ENCODE data around the gene MARVELD2.
A peak's percentile ranks its signal among the peaks of the same experiment; 100 is the strongest.
"Not testable (repeated sequence)": the region's sequence is repeated elsewhere in the genome, so short reads cannot be mapped to it uniquely, and the experiment has no call there.

The MARVELD2 gene

GRCh38 chr5:69414885-69415583 lies at the start of gene MARVELD2:
Gene MARVELD2, plus strand, starts transcription at chr5:69415116. Its CDS starts 4,270 bp downstream, at chr5:69419386.
- peak; percentile 97 for DNase-seq

- no peak for DNase-seq
Measured at GRCh38 chr5:69367697-69368279, 47.1 kb upstream of the MARVELD2 start.

GRCh38 chr5:69368458-69369339 lies 46.2 kb upstream of the MARVELD2 start:
- DNase-seq = peak; percentile 58

- DNase-seq = peak; percentile 86
Measured at GRCh38 chr5:69369340-69370121, 45.4 kb upstream of the MARVELD2 start, which contains the start of the genes AK6, RAD17 and TAF9. Gene AK6, minus strand, starts transcription at chr5:69369520. Its CDS starts 30 bp downstream, at chr5:69369490. Gene RAD17, plus strand, starts transcription at chr5:69369818. Its CDS starts 2,391 bp downstream, at chr5:69372209. Gene TAF9, minus strand, starts transcription at chr5:69369520. Its CDS starts 3,783 bp downstream, at chr5:69365737.

GRCh38 chr5:69370335-69370734 lies 44.6 kb upstream of the MARVELD2 start:
- DNase-seq = not testable (repeated sequence)

GRCh38 chr5:69372394-69372793 lies 42.5 kb upstream of the MARVELD2 start:
- DNase-seq = no peak

- no peak for DNase-seq
Measured at GRCh38 chr5:69374911-69375446, 39.9 kb upstream of the MARVELD2 start.

GRCh38 chr5:69378376-69378775 lies 36.5 kb upstream of the MARVELD2 start:
- DNase-seq = no peak

GRCh38 chr5:69404659-69405330 lies 10.1 kb upstream of the MARVELD2 start:
- DNase-seq = no peak

- no peak for DNase-seq
Measured at GRCh38 chr5:69415584-69415958, 655 bp downstream of the MARVELD2 start.

GRCh38 chr5:69416180-69416579 lies 1.3 kb downstream of the MARVELD2 start:
- DNase-seq = no peak

- no peak for DNase-seq
Measured at GRCh38 chr5:69416699-69417098, 1.8 kb downstream of the MARVELD2 start.

- no peak for DNase-seq
Measured at GRCh38 chr5:69418554-69418953, 3.6 kb downstream of the MARVELD2 start.

- no peak for DNase-seq
Measured at GRCh38 chr5:69431424-69432303, 16.7 kb downstream of the MARVELD2 start.

- DNase-seq = no peak
Measured at GRCh38 chr5:69432412-69433206, 17.7 kb downstream of the MARVELD2 start.

GRCh38 chr5:69435276-69435884 lies 20.5 kb downstream of the MARVELD2 start:
- DNase-seq = not testable (repeated sequence)

GRCh38 chr5:69444127-69444754 lies 29.3 kb downstream of the MARVELD2 start:
- DNase-seq = no peak

GRCh38 chr5:69449511-69449910 lies 34.6 kb downstream of the MARVELD2 start:
- no peak for DNase-seq

GRCh38 chr5:69450116-69450515 lies 35.2 kb downstream of the MARVELD2 start:
- DNase-seq = no peak

Data from NCI-H2029 (cell line).